Measurements from ENCODE around the gene PGLYRP2.

- no peak for TF ChIP-seq CTCF (IDR thresholded peaks at IDR 0.05)
- TF ChIP-seq SIN3A (IDR thresholded peaks at IDR 0.05; ENCODE audit: borderline replicate concordance, low read depth, low read length) = peak; percentile 67; the same call in 1 of the 2 replicates
Observed at GRCh38 chr19:15432629-15433518, 46.4 kb downstream of the PGLYRP2 start.

All from SK-N-SH (cell line).